CD4-positive, alpha-beta T cell treated with Interleukin-15 for 1 hour (primary cell): Measurements from ENCODE around the gene CNST.
"Not testable (repeated sequence)": the region's sequence is repeated elsewhere in the genome, so short reads cannot be mapped to it uniquely, and the experiment has no call there.

Experiments
- DNase-seq: peaks from one replicate; pipeline ENCODE4 v3.0.0-alpha.2; 2020

Gene CNST

DNA sequence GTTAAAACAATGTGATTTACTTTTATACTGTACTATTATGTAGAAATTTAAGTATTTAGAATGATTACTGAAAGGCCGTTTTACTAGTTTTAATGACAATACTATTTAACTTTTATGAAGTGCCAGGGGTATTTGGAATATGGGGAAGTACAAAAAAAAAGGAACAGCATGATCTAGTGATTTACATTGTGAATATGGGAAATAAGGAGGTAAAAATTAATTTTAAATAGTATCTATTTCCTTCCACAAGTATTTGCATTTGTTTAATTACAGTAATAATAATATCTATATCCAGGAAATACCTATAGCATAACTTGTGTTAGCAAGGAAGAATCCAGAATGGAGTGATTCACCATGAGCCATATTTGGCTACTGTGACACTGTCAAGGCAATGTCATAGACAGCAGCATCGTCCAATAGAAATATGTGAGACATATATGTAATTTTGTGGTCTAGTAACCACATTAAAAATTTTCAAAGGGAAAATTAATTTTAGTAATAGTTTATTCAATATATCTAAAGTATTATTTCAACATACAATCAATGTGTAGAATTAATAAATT is 22.0 kb downstream of the CNST start:
- no peak for DNase-seq

DNA sequence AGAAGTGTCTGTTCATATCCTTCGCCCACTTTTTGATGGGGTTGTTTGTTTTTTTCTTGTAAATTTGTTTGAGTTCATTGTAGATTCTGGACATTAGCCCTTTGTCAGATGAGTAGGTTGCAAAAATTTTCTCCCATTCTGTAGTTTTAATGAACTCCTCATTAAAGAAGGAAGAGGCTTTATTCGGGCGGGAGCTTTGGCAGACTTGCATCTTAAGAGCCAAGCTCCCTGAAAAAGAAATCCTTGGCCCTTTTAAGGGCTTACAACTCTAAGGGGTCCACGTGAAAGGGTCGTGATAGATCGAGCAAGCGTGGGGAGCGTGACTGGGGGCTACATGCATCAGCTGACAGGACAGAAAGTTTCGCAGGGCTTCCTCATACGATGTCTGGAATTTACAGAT is 23.7 kb downstream of the CNST start:
- DNase-seq, result not testable (repeated sequence)

DNA sequence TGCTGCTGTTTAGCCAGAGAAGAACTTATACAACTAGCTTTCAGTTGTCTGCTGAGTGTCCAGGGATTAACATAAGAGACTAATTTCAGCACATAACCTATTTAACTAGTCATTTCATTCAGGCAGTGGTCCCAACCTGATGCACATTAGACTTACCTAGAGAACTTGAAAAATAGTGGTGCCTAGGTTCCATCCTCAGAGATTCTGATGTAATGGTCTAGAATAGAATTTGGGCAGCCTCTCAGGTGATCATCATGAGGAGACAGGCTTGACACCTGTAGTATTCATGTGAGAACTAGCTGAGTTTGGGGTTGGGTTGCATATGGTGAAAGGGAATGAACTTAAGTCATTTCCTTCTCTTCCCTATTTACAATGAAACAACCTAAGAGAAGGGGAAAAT is 24.8 kb downstream of the CNST start:
- DNase-seq, result no peak

DNA sequence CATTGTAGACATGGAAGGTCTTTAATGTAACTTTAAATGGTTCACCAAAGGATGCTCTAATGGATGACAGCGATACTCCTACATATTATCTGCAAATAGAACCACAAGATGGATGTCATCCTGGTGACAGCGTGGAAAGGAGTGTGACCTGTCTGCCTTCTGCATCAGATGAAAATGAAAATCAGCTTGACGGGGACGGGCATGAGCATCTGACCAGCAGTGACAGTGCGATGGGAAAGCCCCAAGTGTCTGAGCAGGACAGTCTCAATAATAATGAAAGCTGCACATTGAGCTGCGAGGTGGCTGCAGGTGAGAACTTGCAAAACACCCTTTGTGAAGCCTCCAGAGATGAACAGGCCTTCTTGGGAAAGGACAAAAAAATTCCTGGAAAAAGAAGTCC is 25.2 kb downstream of the CNST start:
- no peak for DNase-seq

DNA sequence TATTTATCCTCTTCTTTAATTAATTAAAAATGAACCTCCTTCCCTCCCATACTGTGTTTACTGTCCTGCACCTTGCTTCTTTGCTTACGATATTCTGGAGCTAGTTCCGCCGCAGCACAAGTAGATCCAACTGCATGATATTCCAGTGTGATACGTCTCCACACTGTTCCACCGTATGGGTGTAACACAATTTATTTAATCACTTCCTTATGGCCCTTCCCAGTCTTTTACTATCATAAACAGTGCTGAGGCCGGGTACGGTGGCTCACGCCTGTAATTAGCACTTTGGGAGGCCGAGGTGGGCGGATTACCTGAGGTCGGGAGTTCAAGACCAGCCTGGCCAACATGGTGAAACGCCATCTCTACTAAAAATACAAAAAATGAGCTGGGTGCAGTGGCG is 25.7 kb downstream of the CNST start:
- no peak for DNase-seq

DNA sequence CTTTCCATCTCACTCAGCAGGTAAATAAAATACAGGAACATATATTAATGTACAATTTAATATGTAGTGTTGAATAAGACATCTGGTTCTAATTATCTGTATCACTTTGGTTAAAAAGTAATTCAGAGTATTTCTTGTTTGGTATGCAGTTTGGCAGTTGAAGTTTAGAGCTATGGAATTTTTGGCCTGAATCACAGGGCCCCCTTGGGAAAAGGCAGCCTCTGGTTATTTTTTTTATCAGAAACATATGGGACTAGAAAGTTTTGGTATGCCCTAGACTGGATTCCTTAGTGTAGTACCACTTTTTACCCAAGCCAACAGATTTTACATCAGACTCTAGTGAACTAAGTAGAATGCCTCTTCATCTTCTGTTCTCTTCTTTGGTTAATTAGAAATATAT is 26.4 kb downstream of the CNST start:
- no peak for DNase-seq

DNA sequence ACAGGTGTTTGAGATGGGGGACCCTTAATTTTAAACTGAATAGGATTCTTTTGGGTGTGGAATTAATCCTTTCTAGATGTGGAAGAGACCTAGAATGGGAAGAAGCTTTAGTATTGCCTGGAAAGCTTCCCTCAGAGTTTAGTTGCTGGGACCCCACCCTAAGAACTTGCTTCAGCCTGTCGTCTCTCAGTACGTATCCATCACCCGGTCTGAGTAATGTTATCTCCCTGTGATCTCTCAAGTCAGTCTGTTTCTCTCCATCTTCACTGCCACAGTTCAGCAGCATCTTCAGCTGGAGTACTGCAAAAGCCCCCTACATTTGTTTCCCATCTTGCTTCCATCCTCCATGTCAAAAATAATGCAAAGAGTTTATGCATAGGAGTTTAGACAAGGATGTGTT is 28.9 kb downstream of the CNST start:
- no peak for DNase-seq

DNA sequence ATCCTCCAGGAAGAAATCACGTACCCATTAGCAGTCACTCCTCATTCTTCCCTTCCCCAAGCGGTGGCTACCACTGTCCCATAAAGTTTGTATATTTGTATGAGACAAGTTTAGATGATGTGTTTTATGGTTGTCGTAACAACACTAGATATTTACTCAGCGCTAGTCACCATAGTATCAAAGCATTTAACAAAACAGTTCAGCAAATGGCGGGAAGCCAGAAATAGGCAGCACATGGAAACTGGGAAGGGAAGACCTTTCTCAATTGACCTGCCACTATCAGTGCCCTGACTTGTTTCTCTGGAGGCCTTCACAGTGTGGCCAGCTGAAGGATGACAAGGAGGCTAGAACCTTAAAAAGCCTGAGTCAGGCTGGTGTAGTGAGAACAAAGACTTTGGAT is 31.1 kb downstream of the CNST start:
- DNase-seq, result no peak

DNA sequence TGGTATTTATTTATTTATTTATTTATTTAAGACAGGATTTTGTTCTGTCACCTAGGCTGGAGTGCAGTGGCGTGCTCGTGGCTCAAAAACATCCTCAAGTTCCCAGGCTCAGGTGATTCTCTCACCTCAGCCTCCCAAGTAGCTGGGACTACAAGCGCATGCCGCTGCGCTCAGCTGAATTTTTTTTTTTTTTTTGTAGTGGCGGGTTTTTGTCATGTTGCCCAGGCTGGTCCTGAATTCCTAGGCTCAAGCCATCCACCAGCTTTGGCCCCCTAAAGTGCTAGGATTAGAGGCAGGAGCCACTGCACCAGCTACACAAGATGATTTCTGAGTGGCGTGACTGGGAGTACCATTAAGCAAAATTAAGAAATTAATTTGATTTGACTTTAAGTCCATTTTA is 31.7 kb downstream of the CNST start:
- no peak for DNase-seq

DNA sequence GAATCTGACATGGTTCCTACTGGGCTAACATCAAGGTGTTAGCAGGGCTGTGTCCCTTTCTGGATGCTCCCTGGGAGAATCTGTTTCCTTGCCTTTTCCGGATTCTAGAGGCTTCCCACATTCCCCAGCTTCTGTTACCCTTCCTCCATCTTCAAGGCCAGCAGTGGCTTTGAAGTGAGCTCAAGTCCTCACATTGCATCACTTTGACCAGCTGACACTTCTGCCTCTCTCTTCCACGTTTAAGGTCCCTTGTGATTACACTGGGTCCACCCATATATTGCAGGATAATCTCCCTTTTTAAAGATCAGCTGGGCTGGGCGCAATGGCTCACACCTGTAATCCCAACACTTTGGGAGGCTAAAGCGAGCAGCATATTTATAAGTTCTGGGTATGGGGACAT is 33.1 kb downstream of the CNST start:
- no peak for DNase-seq

DNA sequence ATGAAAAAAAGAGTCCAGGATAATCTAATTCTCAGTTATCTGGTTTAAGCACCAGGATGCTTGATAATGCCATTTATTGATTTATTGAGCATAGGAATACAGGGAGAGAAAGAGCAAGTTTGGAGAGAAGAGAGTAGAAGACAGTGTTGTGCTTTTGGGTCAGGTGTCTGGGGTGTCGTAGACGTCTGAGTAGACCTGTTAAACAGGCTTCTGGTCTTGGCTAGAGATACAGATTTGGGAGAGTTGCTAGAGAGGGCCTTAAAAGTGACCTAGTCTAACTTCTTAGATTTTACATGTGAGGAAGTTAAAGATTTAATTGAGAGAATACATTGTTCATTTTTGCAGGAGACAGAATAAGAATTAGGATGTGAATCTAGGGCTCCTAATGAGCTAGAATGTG is 34.3 kb downstream of the CNST start:
- DNase-seq, result no peak

DNA sequence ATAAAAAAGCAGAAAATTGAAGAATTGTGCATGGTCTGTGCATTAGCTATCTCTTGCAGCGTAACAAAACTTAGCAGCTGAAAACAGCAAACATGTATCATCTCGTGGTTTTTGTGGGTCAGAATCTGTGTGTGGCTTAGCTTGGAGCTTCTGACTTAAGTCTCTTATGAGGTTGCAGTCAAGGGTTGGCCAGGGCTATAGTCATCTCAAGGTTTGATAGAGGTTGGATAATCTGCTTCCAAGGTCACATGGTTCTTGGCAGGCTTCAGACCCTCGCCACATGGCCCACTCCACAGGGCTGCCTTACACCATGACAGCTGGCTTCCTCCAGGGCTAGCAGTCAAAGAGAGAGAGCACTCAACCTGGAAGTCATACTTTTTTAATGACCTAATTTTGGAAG is 35.9 kb downstream of the CNST start:
- DNase-seq, result no peak

DNA sequence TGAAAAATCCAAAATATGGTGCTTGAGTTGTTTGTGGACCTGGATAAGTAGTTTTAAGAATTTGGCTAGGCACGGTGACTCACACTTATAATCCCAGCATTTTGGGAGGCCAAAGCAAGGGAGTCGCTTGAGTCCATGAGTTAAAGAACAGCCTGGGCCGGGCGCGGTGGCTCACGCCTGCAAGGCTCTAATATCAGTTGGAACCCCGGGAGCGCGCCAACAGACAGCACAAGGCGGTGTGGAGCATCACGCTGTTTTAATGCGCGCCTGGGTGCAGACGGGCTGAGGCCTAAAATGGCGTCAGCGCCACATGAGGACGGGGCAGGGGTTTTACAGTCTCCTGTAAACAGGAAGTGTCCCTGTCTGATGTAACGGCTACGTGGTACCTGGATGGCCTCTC is 39.0 kb downstream of the CNST start:
- DNase-seq, result not testable (repeated sequence)

DNA sequence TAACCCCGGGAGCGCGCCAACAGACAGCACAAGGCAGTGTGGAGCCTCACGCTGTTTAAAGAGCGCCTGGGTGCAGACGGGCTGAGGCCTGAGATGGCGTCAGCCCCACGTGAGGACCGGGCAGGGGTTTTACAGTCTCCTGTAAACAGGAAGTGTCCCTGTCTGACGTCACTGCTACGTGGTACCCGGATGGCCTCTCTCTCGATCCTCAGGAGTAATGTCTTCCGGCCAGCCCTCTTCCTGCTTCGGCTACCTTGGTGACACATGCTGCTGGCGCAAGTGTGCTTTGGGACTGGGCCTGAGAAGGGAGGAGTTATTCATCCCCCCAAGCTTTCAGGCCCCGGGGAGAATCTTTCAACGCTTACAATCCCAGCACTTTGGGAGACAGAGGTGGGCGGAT is 41.2 kb downstream of the CNST start:
- no peak for DNase-seq

DNA sequence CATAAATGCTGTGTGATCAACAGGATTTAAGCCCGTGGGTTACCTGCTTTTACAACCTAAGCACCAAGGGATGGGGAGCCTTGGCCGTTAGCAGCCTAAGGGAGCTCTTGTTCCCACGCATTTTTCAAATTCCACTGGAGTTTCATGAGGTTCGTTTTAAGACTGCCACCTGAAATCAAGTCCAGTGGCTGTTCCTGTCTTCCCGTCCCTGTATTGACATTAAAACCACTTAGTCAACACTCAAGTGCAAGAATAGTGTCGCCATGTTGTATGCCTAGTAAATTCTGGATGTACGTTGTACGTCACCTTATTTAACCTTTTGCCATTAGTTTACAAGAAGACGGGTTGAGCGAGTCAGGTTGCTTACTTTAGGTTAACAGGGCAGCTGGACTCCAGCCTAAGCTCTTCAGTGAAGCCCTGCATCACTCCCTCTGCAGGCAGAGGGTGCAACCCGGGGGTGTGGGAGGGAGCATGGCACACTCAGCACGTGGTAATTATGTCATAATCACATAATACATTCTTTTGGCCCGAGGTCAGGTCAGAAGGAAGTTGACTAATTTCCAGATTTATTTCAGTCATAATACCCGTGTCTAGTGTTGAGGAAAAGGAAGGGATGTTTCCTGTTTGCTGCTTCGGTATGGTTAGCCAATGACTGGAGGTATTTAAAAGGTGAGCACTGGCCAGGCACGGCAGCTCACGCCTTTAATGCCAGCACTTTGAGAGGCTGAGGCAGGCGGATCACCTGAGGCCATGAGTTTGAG is 42.5 kb downstream of the CNST start:
- peak; percentile 60 for DNase-seq

DNA sequence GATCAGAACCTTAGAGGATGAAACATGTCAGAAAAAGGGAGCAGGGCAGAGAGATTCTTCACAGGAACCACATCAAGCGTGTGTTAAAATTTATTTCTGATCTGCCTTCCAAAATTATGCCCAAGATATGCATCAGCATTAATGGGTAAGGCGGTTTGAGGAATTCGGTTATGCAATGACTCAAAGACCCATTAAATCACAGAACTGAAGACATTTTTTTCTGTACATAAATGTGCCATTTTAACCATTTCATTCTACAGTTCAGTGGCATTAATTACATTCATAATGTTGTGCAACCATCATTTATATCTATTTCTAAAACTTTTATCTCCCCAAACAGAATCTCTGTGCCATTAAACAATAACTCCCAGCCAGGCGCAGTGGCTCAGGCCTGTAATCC is 43.4 kb downstream of the CNST start:
- no peak for DNase-seq

DNA sequence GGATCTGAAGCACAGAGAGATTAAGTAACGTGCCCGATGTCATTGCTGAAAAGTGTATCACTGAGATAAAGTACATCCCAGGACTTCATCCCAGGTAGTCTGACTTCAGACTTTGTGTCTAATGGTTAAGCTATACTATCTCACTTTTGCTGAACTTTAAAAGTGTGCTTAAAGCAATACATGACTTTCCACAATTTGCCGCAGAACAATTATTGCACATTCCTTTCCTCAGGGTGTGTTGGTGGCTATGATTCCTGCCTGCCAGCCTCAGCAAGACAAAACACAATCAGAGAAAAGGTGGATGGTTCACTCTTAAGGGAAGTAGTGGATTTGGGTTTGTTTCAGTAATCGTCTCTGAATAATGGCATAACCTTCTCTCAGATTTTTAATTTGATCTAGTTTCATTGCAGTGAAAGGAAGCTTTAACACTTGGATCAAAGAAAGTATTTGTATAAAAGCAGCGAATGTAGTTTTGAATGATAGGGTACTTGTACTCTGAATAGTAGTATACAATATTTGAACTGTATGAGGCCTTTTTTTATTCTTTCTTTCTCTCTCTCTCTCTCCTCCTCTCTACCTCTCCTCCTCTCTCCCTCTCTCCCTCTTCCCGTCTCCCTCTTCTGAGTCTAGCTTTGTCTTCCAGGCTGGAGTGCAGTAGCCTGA is 47.0 kb downstream of the CNST start:
- no peak for DNase-seq

DNA sequence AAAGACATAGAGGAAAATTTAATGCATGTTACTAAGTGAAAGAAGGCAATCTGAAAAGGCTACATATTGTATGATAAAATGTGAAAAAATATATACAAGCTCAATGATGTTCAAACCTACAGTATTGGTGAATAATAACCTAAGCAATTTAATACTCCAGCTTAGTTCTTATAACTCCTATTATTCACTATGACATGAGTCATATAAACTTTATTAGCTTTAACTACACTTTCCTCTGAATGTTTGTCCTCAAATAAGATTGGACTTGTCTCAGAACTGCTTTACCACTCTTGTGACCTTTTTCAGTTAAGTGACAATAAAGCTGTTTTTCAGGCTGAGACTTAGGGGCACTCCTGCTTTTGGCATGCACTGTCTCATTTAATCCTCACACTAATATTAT is 50.9 kb downstream of the CNST start:
- no peak for DNase-seq

DNA sequence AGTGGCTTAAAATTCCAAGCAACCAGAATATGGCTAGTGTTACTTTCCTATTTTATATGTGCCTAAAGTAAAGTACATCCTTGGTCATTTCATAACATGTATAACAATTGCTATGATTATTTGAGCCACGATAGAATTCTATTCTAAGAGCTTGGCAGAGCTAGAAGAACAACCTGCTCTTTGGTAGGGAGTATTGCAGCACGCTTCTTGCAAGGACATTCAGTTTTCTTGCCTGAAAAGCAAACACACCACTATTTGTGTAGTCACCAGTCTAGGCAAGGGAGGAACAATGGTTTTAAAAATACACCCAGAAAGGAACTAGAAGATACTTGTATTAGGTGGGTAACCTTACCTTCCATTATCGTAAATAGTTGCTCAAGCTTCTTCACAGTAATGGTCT is 51.5 kb downstream of the CNST start:
- DNase-seq, result no peak

DNA sequence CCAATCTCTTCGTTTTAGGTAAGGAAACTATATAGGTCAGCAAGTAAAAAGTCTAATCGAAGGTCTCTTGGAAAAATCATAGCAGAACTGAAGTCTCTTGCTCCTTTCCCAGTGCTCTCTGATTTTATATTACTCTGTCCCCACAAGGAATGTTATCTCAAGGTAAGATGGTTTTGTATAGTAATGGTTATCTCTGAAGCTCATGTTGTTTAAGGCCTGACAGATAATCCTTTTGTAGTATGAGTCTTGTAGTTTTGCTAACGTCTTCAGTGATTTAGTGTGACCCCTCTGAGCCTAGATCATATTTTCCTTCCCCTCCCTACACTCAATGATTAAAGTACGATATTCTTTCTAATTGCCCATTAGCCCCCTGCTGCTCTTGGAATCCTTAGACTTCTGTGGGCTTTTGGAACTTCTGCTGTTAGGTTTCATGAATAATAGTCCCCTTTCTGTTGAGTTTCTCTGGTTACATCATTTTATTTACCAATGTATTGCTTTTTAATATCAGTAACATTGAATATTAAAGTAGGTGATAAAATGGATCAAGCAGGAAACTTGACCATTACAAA is 52.1 kb downstream of the CNST start:
- DNase-seq, result no peak

DNA sequence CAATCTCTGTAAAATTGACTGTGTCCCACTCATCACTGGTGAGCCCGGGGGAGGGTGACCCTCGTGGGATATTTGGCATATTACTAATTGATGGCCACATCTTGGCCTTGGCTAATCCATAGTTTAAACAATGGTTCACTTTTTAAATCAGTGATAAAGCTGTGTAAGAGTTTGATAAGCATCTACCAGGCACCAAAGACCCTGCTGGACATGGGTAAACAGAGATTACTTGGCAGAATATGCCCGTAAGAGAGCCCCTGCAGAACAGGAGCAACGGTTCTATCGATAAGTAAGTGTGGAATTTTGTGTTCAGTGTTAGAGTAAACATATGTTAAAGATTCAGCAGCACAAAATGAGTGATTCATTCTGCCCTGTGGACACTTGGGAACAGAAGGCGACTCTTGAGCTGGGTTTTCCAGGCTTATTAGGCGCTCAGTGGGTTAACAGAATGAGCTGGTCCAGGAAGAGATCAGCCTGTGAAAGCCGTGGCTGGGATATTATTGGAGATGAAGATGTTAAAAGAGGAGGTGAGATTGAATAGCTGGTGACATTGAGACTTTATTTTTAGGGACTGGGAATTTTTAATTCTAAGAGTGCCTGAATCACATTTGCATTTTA is 55.9 kb downstream of the CNST start:
- DNase-seq, result no peak

DNA sequence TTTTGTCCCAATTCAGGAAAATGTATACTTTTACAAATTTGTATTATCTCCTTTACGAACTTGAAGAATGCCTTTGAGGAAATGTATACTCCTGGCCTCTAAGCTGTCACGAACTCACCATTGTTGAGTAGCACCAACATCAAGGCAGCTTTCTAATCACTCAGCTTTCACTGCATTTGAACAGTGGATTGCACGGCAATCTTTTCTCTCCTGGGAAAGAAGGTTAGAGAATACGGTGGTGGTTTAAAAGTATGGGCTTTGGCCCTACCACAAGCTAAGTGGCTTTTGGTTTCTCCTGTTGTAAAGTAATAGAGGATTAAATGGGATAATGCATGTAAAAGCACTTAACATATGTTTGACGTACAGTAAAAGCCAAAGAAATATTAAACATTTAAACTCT is 57.8 kb downstream of the CNST start:
- no peak for DNase-seq

DNA sequence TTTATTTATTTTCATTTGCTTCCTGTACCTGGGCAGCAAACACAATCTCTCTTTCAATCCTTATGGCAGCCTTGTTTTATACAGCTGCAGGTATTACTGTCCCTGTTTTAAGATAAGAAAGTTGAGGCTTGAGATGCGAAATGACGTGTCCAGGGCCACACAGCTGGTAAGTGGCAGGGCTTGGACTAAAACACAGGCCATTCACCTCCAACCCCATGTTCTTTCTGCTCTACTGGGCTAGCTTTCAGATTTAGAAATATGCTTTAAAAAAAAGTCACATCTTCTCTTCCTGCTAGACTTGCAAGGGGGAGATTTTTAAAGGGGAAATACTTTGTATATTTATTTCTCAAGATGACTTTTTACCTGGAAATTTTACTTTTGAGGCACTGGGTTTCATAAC is 62.8 kb downstream of the CNST start:
- DNase-seq, result no peak

DNA sequence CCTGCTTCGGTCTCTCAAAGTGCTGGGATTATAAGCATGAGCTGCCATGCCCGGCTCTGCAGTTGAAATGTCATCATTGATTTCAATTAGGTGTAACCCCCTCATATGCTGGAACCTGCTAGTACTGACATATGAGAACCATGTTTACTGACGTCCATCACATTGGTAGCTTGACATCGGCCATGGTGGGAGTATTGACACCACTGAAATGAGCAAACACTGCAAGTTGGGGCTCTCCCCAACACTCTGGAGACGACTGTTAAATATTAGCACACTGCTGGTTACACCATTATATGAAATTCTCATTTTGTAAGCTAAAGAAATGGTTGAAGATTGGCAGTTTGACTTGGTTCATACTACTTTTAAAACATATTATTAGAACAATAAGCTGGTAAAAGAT is 63.7 kb downstream of the CNST start:
- no peak for DNase-seq
